Activated T-cell treated with anti-CD3 and anti-CD28 coated beads, Interleukin-2, amount 50 U/mL, for 72 hours (primary cell): ENCODE data around the gene CENPS. TPM values are rescaled to one million over a fixed set of nuclear protein-coding genes. Genes with fewer than 3 reads are reported as not detected.
A peak's percentile ranks its signal among the peaks of the same experiment; 100 is the strongest.
"Not testable (repeated sequence)": the region's sequence is repeated elsewhere in the genome, so short reads cannot be mapped to it uniquely, and the experiment has no call there.

Source experiments
- ATAC-seq, 2 donors: fragments of 150-1000 bp; cut with Tn5 transposase; replicated peaks in 1 of 2; 2 replicates each; pipeline ENCODE4 v1.10.0; 2021; ENCODE audit warnings: moderate library complexity in 2 of 2, mild to moderate bottlenecking in 1 of 2
- DNase-seq, 2 donors: peaks; one replicate each; pipeline ENCODE4 v3.0.0; 2021 to 2022; ENCODE audit warnings: mixed read lengths in 1 of 2
- H3K27ac Mint-ChIP-seq: one replicate; pipeline ENCODE4 v1.8.0; 2022; ENCODE audit warnings: mild to moderate bottlenecking, moderate library complexity, mixed read lengths
- H3K27me3 Mint-ChIP-seq: one replicate; pipeline ENCODE4 v1.8.0; 2022; ENCODE audit warnings: low read depth, mixed read lengths
- H3K36me3 Mint-ChIP-seq, 2 donors: one replicate each; pipeline ENCODE4 v1.8.0; 2022; ENCODE audit warnings: mixed read lengths in 2 of 2, mild to moderate bottlenecking in 1 of 2; ENCODE audit not compliant: insufficient read depth in 2 of 2
- H3K4me1 Mint-ChIP-seq: one replicate; pipeline ENCODE4 v1.8.0; 2022; ENCODE audit warnings: low read depth, mixed read lengths
- H3K4me3 Mint-ChIP-seq, 2 donors: one replicate each; pipeline ENCODE4 v1.8.0; 2022; ENCODE audit warnings: mild to moderate bottlenecking in 2 of 2, mixed read lengths in 2 of 2, moderate library complexity in 2 of 2
- H3K9me3 Mint-ChIP-seq, 2 donors: one replicate each; pipeline ENCODE4 v1.8.0; 2022; ENCODE audit warnings: mixed read lengths in 2 of 2
- total RNA-seq, 2 donors: library from RNA; stranded (reverse); gene quantifications; one replicate each; pipeline ENCODE4 v1.2.3, GENCODE V29; 2022

Gene CENPS
- total RNA-seq, 2 donors from 2014 or later = 15.7 to 16.8 TPM

GRCh38 chr1:10446790-10447422, 16.7 kb downstream of the CENPS start:
- Mint-ChIP-seq H3K9me3 (no peaks in the 10 kb centered on the region), H3K36me3 (no peaks in the 10 kb centered on the region), H3K27ac (no peak overlapping the region), H3K4me1 (no peaks in the 10 kb centered on the region), H3K4me3 (no peak overlapping the region), H3K27me3 (no peaks in the 10 kb centered on the region)
- no peak for ATAC-seq
- DNase-seq = no peak

DNA sequence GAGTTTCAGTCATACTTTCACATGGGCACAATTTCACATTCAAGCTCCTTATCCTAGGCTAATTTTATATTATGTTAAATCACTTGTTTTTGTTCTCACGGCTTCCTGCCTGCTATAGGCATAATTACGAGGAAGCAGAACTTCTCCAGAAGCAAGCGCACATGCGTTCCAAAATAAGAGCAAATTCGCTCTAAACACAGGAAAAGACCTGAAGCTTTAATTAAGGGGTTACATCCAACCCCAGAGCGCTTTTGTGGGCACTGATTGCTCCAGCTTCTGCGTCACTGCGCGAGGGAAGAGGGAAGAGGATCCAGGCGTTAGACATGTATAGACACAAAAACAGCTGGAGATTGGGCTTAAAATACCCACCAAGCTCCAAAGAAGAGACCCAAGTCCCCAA, 19.5 kb downstream of the CENPS start, which contains the start of gene CORT:
TSS of gene CORT (plus strand) at position 281 of the 400 bp plus-strand sequence. CDS start 193 bp downstream, outside the sequence.
- Mint-ChIP-seq H3K4me1 (no peaks in the 10 kb centered on the region), H3K36me3 (peaks cover 0 to 3% of the 10 kb centered on the region in 2 donors), H3K9me3 (no peaks in the 10 kb centered on the region), H3K4me3 (no peak within 1 kb of the TSS), H3K27ac (no peak within 1 kb of the TSS), H3K27me3 (no peaks in the 10 kb centered on the region)
- ATAC-seq (no peak), DNase-seq (no peak)

DNA sequence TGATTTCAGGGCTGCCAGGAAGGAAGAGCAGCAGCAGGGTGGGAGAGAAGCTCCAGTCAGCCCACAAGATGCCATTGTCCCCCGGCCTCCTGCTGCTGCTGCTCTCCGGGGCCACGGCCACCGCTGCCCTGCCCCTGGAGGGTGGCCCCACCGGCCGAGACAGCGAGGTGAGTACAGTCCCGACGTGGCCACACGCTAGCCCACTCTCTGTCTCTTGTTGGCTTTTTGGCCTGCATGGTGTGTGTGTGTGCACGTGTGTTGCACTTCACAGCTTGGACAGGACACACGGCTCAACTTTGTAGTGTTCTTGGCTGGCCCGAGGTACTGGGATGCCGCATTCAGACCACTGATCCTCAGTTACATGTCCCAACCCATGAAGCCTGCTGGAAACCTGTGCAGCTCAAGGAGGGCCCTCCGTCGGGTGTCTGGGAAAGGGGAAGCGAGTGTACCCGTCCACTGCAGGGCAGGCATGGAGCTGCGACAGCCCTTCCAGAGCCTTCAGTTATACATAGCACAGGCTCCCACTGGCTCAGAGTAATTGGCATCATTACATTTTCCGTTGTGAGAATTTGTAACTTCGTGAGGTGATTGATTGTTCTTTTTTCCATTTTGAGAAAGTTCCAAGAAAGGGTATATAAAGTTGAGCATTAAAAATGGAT, 20.1 kb downstream of the CENPS start:
- Mint-ChIP-seq H3K9me3 (no peaks in the 10 kb centered on the region), H3K36me3 (peaks cover 0 to 3% of the 10 kb centered on the region in 2 donors), H3K27ac (no peak overlapping the region), H3K4me1 (no peaks in the 10 kb centered on the region), H3K4me3 (no peak overlapping the region), H3K27me3 (no peaks in the 10 kb centered on the region)
- ATAC-seq = no peak
- DNase-seq = no peak

DNA sequence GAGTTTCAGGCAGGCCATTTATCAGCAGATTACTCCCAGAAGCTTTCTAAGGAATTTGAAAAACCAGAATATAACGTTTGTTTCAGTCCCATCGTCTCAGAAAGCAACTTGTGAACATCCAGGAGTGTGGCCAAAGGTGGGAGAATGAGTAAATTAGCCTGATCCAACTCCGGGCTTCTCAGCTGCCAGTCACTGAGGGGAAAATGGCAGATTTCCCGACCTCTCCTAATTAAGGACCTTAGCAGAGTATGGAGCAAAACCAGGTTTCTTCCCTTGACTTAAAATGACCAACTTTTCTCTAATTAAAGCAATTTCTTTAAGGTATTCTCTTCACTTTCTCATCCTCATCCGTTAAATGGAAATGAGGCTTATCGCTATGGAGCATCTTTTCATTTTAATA, 20.6 kb downstream of the CENPS start:
- Mint-ChIP-seq H3K36me3 (peaks cover 0 to 5% of the 10 kb centered on the region in 2 donors), H3K27me3 (no peaks in the 10 kb centered on the region), H3K4me1 (no peaks in the 10 kb centered on the region), H3K4me3 (no peak overlapping the region), H3K27ac (no peak overlapping the region), H3K9me3 (no peaks in the 10 kb centered on the region)
- ATAC-seq (no peak), DNase-seq (no peak)

DNA sequence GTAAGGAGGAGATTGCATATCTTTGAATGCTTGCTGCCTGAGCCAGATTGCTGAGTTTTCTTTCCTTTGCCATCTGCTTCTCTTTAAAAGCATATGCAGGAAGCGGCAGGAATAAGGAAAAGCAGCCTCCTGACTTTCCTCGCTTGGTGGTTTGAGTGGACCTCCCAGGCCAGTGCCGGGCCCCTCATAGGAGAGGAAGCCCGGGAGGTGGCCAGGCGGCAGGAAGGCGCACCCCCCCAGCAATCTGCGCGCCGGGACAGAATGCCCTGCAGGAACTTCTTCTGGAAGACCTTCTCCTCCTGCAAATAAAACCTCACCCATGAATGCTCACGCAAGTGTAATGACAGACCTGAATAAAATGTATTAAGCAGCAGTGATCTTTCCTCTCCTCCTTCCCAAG, 21.1 kb downstream of the CENPS start:
- no peaks in the 10 kb centered on the region for H3K9me3 Mint-ChIP-seq
- H3K27ac Mint-ChIP-seq = no peak overlapping the region
- H3K4me1 Mint-ChIP-seq = no peaks in the 10 kb centered on the region
- H3K36me3 Mint-ChIP-seq = peaks cover 0 to 9% of the 10 kb centered on the region in 2 donors
- no peaks in the 10 kb centered on the region for H3K27me3 Mint-ChIP-seq
- no peak overlapping the region for H3K4me3 Mint-ChIP-seq
- DNase-seq (no peak), ATAC-seq (no peak)

- Mint-ChIP-seq H3K27me3 (no peaks in the 10 kb centered on the region), H3K4me1 (no peaks in the 10 kb centered on the region), H3K4me3 (no peak overlapping the region), H3K27ac (no peak overlapping the region), H3K9me3 (no peaks in the 10 kb centered on the region), H3K36me3 (peaks cover 0 to 9% of the 10 kb centered on the region in 2 donors)
- DNase-seq (no peak), ATAC-seq (no peak)
Observed at GRCh38 chr1:10456048-10456447, 25.8 kb downstream of the CENPS start.

GRCh38 chr1:10456661-10457060, 26.4 kb downstream of the CENPS start:
- no peak overlapping the region for H3K27ac Mint-ChIP-seq
- H3K27me3 Mint-ChIP-seq = no peaks in the 10 kb centered on the region
- peaks cover 0 to 12% of the 10 kb centered on the region in 2 donors for H3K36me3 Mint-ChIP-seq
- no peaks in the 10 kb centered on the region for H3K4me1 Mint-ChIP-seq
- H3K4me3 Mint-ChIP-seq = no peak overlapping the region
- no peaks in the 10 kb centered on the region for H3K9me3 Mint-ChIP-seq
- DNase-seq (no peak), ATAC-seq (no peak)

DNA sequence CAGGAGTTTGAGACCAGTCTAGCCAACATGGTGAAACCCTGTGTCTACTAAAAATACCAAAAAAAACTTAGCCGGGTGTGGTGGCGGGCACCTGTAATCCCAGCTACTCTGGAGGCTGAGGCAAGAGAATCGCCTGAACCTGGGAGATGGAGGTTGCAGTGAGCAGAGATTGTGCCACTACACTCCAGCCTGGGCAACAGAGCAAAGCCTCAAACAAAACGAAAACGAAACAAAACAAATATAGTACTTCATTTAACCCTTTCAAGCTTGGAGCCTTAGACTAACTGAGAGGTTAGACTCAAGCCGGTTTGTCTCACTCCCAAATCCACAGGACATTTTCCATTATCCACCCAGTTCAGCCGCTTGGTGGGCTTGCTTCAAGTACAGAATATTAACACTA, 27.2 kb downstream of the CENPS start:
- peaks cover 0 to 17% of the 10 kb centered on the region in 2 donors for H3K36me3 Mint-ChIP-seq
- not testable (repeated sequence) for H3K27ac Mint-ChIP-seq, ATAC-seq

DNA sequence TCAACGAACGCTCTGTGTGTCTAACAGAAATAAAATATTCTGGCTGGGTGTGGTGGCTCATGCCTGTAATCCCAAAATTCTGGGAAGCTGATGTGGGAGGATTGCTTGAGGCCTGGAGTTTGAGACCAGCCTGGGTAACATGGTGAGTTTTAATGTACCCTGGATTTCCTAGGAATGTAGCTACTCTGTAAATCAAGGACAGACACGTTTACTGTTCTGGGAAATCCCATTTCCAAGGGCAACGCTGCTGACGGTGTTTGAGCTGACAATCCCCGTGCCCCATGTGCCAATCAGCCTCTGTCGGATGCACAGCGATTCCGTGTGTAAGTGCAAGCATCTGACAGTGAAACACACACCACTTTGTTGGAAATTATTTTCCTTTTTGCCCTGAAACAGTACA, 27.6 kb downstream of the CENPS start:
- Mint-ChIP-seq H3K27me3 (no peaks in the 10 kb centered on the region), H3K36me3 (peaks cover 0 to 19% of the 10 kb centered on the region in 2 donors), H3K4me3 (no peak overlapping the region), H3K9me3 (no peaks in the 10 kb centered on the region), H3K27ac (no peak overlapping the region), H3K4me1 (no peaks in the 10 kb centered on the region)
- ATAC-seq (no peak), DNase-seq (no peak)

More for the DNA sequence above, 27.2 kb downstream of the CENPS start:
- H3K4me3 Mint-ChIP-seq, H3K27me3 Mint-ChIP-seq, DNase-seq, H3K9me3 Mint-ChIP-seq, H3K4me1 Mint-ChIP-seq: not testable (repeated sequence)

DNA sequence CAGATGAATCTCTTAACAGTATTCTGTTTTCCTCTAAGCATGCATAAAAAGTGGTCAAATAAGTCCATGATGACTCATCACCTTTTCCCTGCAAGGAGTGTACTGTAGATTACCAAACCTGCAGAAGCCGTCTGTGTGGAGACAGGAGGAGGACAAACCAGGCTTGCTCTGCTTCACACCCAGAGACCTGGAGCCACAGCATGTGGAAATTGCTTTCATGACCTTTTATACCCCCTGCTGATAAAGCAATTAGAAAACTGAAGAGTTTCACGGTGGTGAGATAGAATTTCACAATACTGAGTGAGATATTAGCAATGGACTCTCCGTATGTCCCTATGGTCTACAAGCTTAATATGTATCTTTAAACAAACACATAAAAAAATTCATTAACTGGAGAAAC, 29.0 kb downstream of the CENPS start:
- Mint-ChIP-seq H3K27me3 (no peaks in the 10 kb centered on the region), H3K27ac (no peak overlapping the region), H3K36me3 (peaks cover 0 to 19% of the 10 kb centered on the region in 2 donors), H3K9me3 (no peaks in the 10 kb centered on the region), H3K4me1 (no peaks in the 10 kb centered on the region), H3K4me3 (no peak overlapping the region)
- no peak for DNase-seq
- ATAC-seq = no peak

GRCh38 chr1:10467078-10467477, 36.8 kb downstream of the CENPS start:
- Mint-ChIP-seq H3K9me3 (no peaks in the 10 kb centered on the region), H3K27ac (no peak overlapping the region), H3K4me3 (no peak overlapping the region), H3K4me1 (peaks cover 14% of the 10 kb centered on the region), H3K36me3 (peaks cover 3 to 13% of the 10 kb centered on the region in 2 donors), H3K27me3 (no peaks in the 10 kb centered on the region)
- DNase-seq = no peak
- no peak for ATAC-seq

DNA sequence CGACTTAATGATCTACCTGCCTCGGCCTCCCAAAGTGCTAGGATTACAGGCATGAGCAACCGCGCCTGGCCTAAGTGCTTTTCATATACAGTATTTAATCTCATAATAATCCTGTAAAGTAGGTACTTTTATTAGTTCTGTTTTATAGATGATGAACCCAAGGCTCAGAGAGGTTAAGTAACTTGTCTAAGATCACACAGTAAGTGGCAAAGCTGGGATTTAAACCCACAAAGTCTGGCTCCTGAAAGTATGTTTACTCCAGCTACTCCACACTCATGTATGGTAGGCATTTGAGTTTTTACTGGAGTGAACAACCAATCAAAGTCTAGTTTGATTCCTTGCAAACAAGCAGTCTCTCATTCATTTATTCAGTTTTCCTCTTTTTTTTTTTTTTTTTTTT, 39.8 kb downstream of the CENPS start:
- Mint-ChIP-seq H3K4me3 (no peak overlapping the region), H3K36me3 (peaks cover 5 to 14% of the 10 kb centered on the region in 2 donors), H3K9me3 (no peaks in the 10 kb centered on the region), H3K4me1 (peaks cover 38% of the 10 kb centered on the region), H3K27ac (no peak overlapping the region), H3K27me3 (no peaks in the 10 kb centered on the region)
- DNase-seq = no peak
- no peak for ATAC-seq

DNA sequence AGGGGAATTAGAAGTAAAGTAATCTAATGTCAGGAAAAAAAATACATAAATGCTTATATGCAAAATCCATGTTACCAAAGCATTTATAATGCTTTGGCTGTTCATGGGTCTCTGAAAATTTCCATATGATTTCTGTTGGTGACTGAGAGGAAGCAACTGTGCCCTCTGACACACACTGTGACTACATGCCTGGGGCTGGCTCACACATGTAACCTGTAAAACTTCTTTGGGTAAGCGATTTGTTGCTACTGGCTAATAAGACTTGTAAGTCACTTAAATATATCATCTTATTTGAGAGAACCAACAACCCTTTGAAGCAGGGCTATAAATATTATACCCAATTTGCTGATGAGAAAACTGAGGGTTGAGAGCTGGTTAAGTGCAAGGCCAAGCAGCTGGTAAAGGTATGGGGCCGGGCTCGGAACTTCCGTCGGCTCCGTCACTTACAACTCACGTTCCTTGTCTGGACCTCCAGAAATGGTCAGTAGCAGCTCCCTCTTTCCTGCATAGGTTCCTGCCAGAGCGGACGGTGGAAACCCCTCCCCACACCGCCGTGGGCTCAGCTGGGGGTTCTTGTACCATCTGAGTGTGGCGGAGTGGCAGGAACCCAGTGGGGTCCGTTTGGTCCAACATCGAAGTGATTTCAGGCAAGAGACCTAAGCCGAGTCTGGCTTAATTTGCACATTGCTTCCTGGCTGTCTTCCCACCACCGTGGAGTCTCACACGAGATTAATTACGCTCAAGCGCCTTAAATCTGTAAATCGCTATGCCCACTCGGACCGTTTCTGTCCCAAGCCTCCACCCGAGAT, 41.4 kb downstream of the CENPS start:
- peak overlapping the region; percentile 97 for H3K27ac Mint-ChIP-seq
- H3K9me3 Mint-ChIP-seq = no peaks in the 10 kb centered on the region
- H3K4me1 Mint-ChIP-seq = peaks cover 50% of the 10 kb centered on the region
- peak overlapping the region; percentile 99 for H3K4me3 Mint-ChIP-seq
- DNase-seq = no peak
- peaks cover 8 to 14% of the 10 kb centered on the region in 2 donors for H3K36me3 Mint-ChIP-seq
- no peak for ATAC-seq
- H3K27me3 Mint-ChIP-seq = no peaks in the 10 kb centered on the region
